ENCODE results near the gene CAMSAP2. TPM values are rescaled to one million over a fixed set of nuclear protein-coding genes. Genes with fewer than 3 reads are reported as not detected.

Gene CAMSAP2
- total RNA-seq, 1 experiment from 2014 or later: 40.3 TPM

- Histone ChIP-seq H3F3A (ENCODE audit: insufficient read depth, low read depth) (no peaks in the 10 kb centered on the region), H3K9me3 (ENCODE audit: insufficient read depth, low read depth) (0 out of 2 replicates have a peak, but pooled peaks cover 3% of the 10 kb centered on the region), H3K27ac (no peak overlapping the region), H3K4me3 (no peak overlapping the region), H3K4me1 (replicated peaks; ENCODE audit: insufficient read depth) (no peaks in the 10 kb centered on the region), H3K27me3 (ENCODE audit: insufficient read depth, low read depth) (no peaks in the 10 kb centered on the region), H2AFZ (no peak overlapping the region), H3K4me2 (no peak overlapping the region), H3K36me3 (ENCODE audit: low read depth) (no peaks in the 10 kb centered on the region; the same call in 1 of the 2 replicates), H4K20me1 (ENCODE audit: insufficient read depth) (0 out of 2 replicates have a peak, but pooled peaks cover 4% of the 10 kb centered on the region), H3K9me2 (ENCODE audit: insufficient read depth) (0 out of 2 replicates have a peak, but pooled peaks cover 1% of the 10 kb centered on the region), H3K79me2 (ENCODE audit: low read depth) (peaks cover 39% of the 10 kb centered on the region)
- CTCF ChIA-PET: no interaction called here
- POLR2A ChIA-PET (ENCODE audit: unreplicated experiment): no interaction called here
- no peak for DNase-seq
- no peak for TF ChIP-seq EZH2 (IDR thresholded peaks at IDR 0.05; ENCODE audit: low read depth)
- no TSS peak for BruUV-seq (replicated peaks)
- intact Hi-C loops (cut with micrococcal nuclease; ENCODE audit: unreplicated experiment): no loop called here
These were observed 55.9 kb downstream of the CAMSAP2 start for GRCh38 chr1:200794506-200795065.

- no peaks in the 10 kb centered on the region for H3K9me2 ChIP-seq (ENCODE audit: insufficient read depth)
- H3K4me2 ChIP-seq: no peak overlapping the region
- H3K4me1 ChIP-seq (replicated peaks; ENCODE audit: insufficient read depth): no peaks in the 10 kb centered on the region
- no peak overlapping the region for H2AFZ ChIP-seq
- H3F3A ChIP-seq (ENCODE audit: insufficient read depth, low read depth): no peaks in the 10 kb centered on the region
- no peak overlapping the region for H3K4me3 ChIP-seq
- H4K20me1 ChIP-seq (ENCODE audit: insufficient read depth): 0 out of 2 replicates have a peak, but pooled peaks cover 3% of the 10 kb centered on the region
- TF ChIP-seq CTCF (conservative IDR thresholded peaks at IDR 0.05): no peak
- TF ChIP-seq EZH2 (IDR thresholded peaks at IDR 0.05; ENCODE audit: low read depth): no peak
- H3K27me3 ChIP-seq (ENCODE audit: insufficient read depth, low read depth): no peaks in the 10 kb centered on the region
- no peak overlapping the region for H3K27ac ChIP-seq
- ChIA-PET POLR2A (ENCODE audit: unreplicated experiment) (no interaction called here), CTCF (no interaction called here)
- peaks cover 45% of the 10 kb centered on the region for H3K79me2 ChIP-seq (ENCODE audit: low read depth)
- BruUV-seq (replicated peaks): no TSS peak
- intact Hi-C loops (cut with micrococcal nuclease; ENCODE audit: unreplicated experiment): no loop called here
- no peaks in the 10 kb centered on the region; the same call in 1 of the 2 replicates for H3K36me3 ChIP-seq (ENCODE audit: low read depth)
- H3K9me3 ChIP-seq (ENCODE audit: insufficient read depth, low read depth): 0 out of 2 replicates have a peak, but pooled peaks cover 3% of the 10 kb centered on the region
- no peak for DNase-seq
These were observed 56.5 kb downstream of the CAMSAP2 start for GRCh38 chr1:200795156-200795555.

GRCh38 chr1:200802042-200802441 is 63.3 kb downstream of the CAMSAP2 start:
- Histone ChIP-seq H3K9me2 (ENCODE audit: insufficient read depth) (0 out of 2 replicates have a peak, but pooled peaks cover 3% of the 10 kb centered on the region), H3K9me3 (ENCODE audit: insufficient read depth, low read depth) (no peaks in the 10 kb centered on the region), H3K79me2 (ENCODE audit: low read depth) (peaks cover 41% of the 10 kb centered on the region), H3K27ac (no peak overlapping the region), H2AFZ (no peak overlapping the region), H3K4me3 (no peak overlapping the region), H3K36me3 (ENCODE audit: low read depth) (no peaks in the 10 kb centered on the region), H3K4me1 (replicated peaks; ENCODE audit: insufficient read depth) (no peaks in the 10 kb centered on the region), H3K27me3 (ENCODE audit: insufficient read depth, low read depth) (no peaks in the 10 kb centered on the region), H4K20me1 (ENCODE audit: insufficient read depth) (peaks cover 20% of the 10 kb centered on the region; the same call in 1 of the 2 replicates), H3K4me2 (no peak overlapping the region), H3F3A (ENCODE audit: insufficient read depth, low read depth) (peaks cover 9% of the 10 kb centered on the region; the same call in 1 of the 2 replicates)
- intact Hi-C loops (cut with micrococcal nuclease; ENCODE audit: unreplicated experiment): loop anchor here (2.0 kb wide), 1 partner anchor 63 kb away; the partner anchor contains the start of gene CAMSAP2
- CTCF ChIA-PET: interaction anchor here (0.7 kb wide), 1 partner anchor 15 kb away, joined by 3 read pairs; no protein-coding TSS in a partner anchor
- POLR2A ChIA-PET (ENCODE audit: unreplicated experiment): no interaction called here
- no peak for TF ChIP-seq CTCF (conservative IDR thresholded peaks at IDR 0.05)
- TF ChIP-seq EZH2 (IDR thresholded peaks at IDR 0.05; ENCODE audit: low read depth): no peak
- BruUV-seq (replicated peaks): no TSS peak
- no peak for DNase-seq
